ENCODE results near the gene NUDT15. TPM values are rescaled to one million over a fixed set of nuclear protein-coding genes. Genes with fewer than 3 reads are reported as not detected.

NUDT15 gene
- total RNA-seq, 1 experiment from 2014 or later, result 42.1 TPM

Other genes with a start within 250 kb of the NUDT15 start
- gene SUCLA2, start 36.5 kb upstream of the NUDT15 start, total RNA-seq (2014; rRNA removed; shearing (Covaris generic)), result 46.2 and 54.4 TPM in 2 replicates
- 18.0 and 18.8 TPM in 2 replicates for gene MED4, start 57.4 kb downstream of the NUDT15 start, total RNA-seq (2014; rRNA removed; shearing (Covaris generic))
- gene ITM2B, start 195.5 kb downstream of the NUDT15 start, total RNA-seq (2014; rRNA removed; shearing (Covaris generic)), result 50.7 and 58.0 TPM in 2 replicates